HepG2 (cell line): ENCODE measurements around the gene P3H2. TPM values are rescaled to one million over a fixed set of nuclear protein-coding genes. Genes with fewer than 3 reads are reported as not detected.

ENCODE experiments used
- ATAC-seq: fragments of 200-7000 bp; cut with Tn5 transposase; 3 replicates; pipeline ENCODE4 v1.9.1; 2020; ENCODE audit warnings: mild to moderate bottlenecking, moderate library complexity
- BruUV-seq: library from RNA; stranded (reverse); fragments of 400-500 nt; replicated peaks from 2 replicates; lab custom pipeline; 2021; lab: Mats Ljungman, UMichigan
- CTCF ChIA-PET: fragments of 300-600 bp; formaldehyde crosslinking; extraction: SDS; loops from one replicate; lab custom pipeline; 2021; ENCODE audit warnings: low total read pairs, inconsistent platforms, low intra/inter-chr PET ratio; lab: Yijun Ruan, JAX
- POLR2A ChIA-PET: fragments of 350-600 bp; sonication (Branson Sonifier 250); formaldehyde crosslinking; loops from one replicate; lab custom pipeline; 2020; ENCODE audit warnings: antibody characterized with exemption, inconsistent platforms; lab: Yijun Ruan, JAX
- DNase-seq: peaks from one replicate; pipeline ENCODE4 v3.0.0-alpha.2; 2015; ENCODE audit warnings: low spot score
- FAIRE-seq: peaks from 3 replicates; lab custom pipeline; 2011; peaks lifted over from hg19 to GRCh38; lab: Jason Lieb, UNC
- H2AFZ ChIP-seq: one replicate; pipeline ENCODE4 v1.6.1; 2011; ENCODE audit warnings: low read length, inconsistent platforms
- H3K27ac ChIP-seq: fragments of 300-600 bp; 3 replicates; pipeline ENCODE4 v1.8.0; 2011; ENCODE audit warnings: mixed run types, mild to moderate bottlenecking, mixed read lengths, low read length, inconsistent platforms; ENCODE audit not compliant: insufficient read depth; ENCODE audit errors: extremely low read length
- H3K27me3 ChIP-seq, 2 experiments: fragments of 200-600 bp in 1 of 2; 2 replicates in 1 of 2; 3 replicates in 1 of 2; pipeline versions ENCODE4 v1.6.0 to v1.8.0; 2011; ENCODE audit warnings: low read length in 2 of 2, mild to moderate bottlenecking in 2 of 2, moderate library complexity in 2 of 2, inconsistent platforms in 1 of 2; ENCODE audit not compliant: insufficient read depth in 2 of 2, control insufficient read depth in 1 of 2
- H3K36me3 ChIP-seq, 2 experiments: fragments of 200-600 bp in 1 of 2; replicated peaks in 1 of 2; 2 replicates in 1 of 2; 3 replicates in 1 of 2; pipeline versions ENCODE4 v1.5.1 to v1.8.0; 2011; ENCODE audit warnings: low read length in 2 of 2, inconsistent platforms in 1 of 2; ENCODE audit not compliant: insufficient read depth in 2 of 2, control insufficient read depth in 1 of 2
- H3K4me1 ChIP-seq: 2 replicates; pipeline ENCODE4 v1.5.1; 2012; ENCODE audit warnings: low read length, inconsistent platforms; ENCODE audit not compliant: insufficient read depth
- H3K4me2 ChIP-seq: 2 replicates; pipeline ENCODE4 v1.6.0; 2011; ENCODE audit warnings: low read depth, low read length, inconsistent platforms
- H3K4me3 ChIP-seq, 3 experiments: fragments of 200-600 bp in 1 of 3; sonication (generic), shearing (Covaris generic) in 1 of 3; replicated peaks in 1 of 3; 2 replicates each; pipeline ENCODE4 v1.5.1; 2011 to 2016; ENCODE audit warnings: low read length in 3 of 3, inconsistent platforms in 2 of 3, low read depth in 2 of 3, mild to moderate bottlenecking in 2 of 3, control low read depth in 1 of 3, mixed read lengths in 1 of 3; ENCODE audit not compliant: insufficient read depth in 1 of 3
- H3K79me2 ChIP-seq: one replicate; pipeline ENCODE4 v1.6.1; 2011; ENCODE audit warnings: low read length, inconsistent platforms; ENCODE audit not compliant: insufficient read depth
- H3K9ac ChIP-seq: 2 replicates; pipeline ENCODE4 v1.6.0; 2011; ENCODE audit warnings: mild to moderate bottlenecking, low read depth, low read length, inconsistent platforms; ENCODE audit not compliant: insufficient read depth
- H3K9me3 ChIP-seq: 2 replicates; pipeline ENCODE4 v1.5.1; 2012; ENCODE audit warnings: mild to moderate bottlenecking, low read length
- H4K20me1 ChIP-seq: 2 replicates; pipeline ENCODE4 v1.6.0; 2011; ENCODE audit warnings: inconsistent platforms, mild to moderate bottlenecking, low read length, moderate library complexity; ENCODE audit not compliant: insufficient read depth
- CBX5 ChIP-seq: sonication (generic); formaldehyde crosslinking; IDR thresholded peaks from 2 replicates; pipeline ENCODE4 v1.4.0; 2020; ENCODE audit warnings: missing genetic modification reagents, borderline replicate concordance
- MXD1 ChIP-seq: sonication (generic); formaldehyde crosslinking; IDR thresholded peaks from 2 replicates; pipeline ENCODE4 v1.4.0; 2020; ENCODE audit warnings: mild to moderate bottlenecking, missing genetic modification reagents
- NFATC3 ChIP-seq: sonication (generic); formaldehyde crosslinking; IDR thresholded peaks from 2 replicates; pipeline ENCODE4 v1.5.1; 2020; ENCODE audit warnings: mild to moderate bottlenecking, missing genetic modification reagents
- NFE2L2 ChIP-seq: fragments of 150-350 bp; IDR thresholded peaks from 2 replicates; pipeline ENCODE4 v1.6.1; 2014; ENCODE audit warnings: low read length
- NR2F6 ChIP-seq, 2 experiments: IDR thresholded peaks; 2 replicates each; pipeline ENCODE4 v1.6.1; 2016; ENCODE audit warnings: antibody characterized with exemption in 1 of 2, mild to moderate bottlenecking in 1 of 2
- PRMT3 ChIP-seq: sonication (generic); formaldehyde crosslinking; IDR thresholded peaks from 2 replicates; pipeline ENCODE4 v1.8.1; 2022; ENCODE audit warnings: low read depth, mild to moderate bottlenecking, moderate library complexity, missing genetic modification reagents, borderline replicate concordance
- SIN3B ChIP-seq: fragments of 150-350 bp; IDR thresholded peaks from 2 replicates; pipeline ENCODE4 v1.6.1; 2014; ENCODE audit warnings: low read length
- SOX5 ChIP-seq: IDR thresholded peaks from 2 replicates; pipeline ENCODE4 v1.6.1; 2016; ENCODE audit warnings: borderline replicate concordance
- SYNCRIP ChIP-seq: fragments of 200-400 bp; formaldehyde crosslinking; IDR thresholded peaks from 2 replicates; pipeline ENCODE4 v1.6.1; 2018; ENCODE audit warnings: mild to moderate bottlenecking, low read depth, low read length; ENCODE audit not compliant: insufficient read depth
- TBL1XR1 ChIP-seq: fragments of 150-350 bp; IDR thresholded peaks from 2 replicates; pipeline ENCODE4 v1.6.1; 2014; ENCODE audit warnings: borderline replicate concordance, low read length; ENCODE audit not compliant: partially characterized antibody
- TGIF2 ChIP-seq: IDR thresholded peaks from 2 replicates; pipeline ENCODE4 v1.6.1; 2016; ENCODE audit warnings: control low read depth, missing compliant biosample characterization
- ZFAT ChIP-seq: sonication (generic); formaldehyde crosslinking; conservative IDR thresholded peaks from 2 replicates; pipeline ENCODE4 v1.8.1; 2023; ENCODE audit warnings: missing genetic modification reagents, inconsistent platforms
- ZNF232 ChIP-seq: sonication (generic); formaldehyde crosslinking; IDR thresholded peaks from 2 replicates; pipeline ENCODE4 v1.4.0; 2020; ENCODE audit warnings: missing genetic modification reagents, borderline replicate concordance
- ZNF24 ChIP-seq: fragments of 450-650 bp; IDR thresholded peaks from 2 replicates; pipeline ENCODE4 v1.6.1; 2017; ENCODE audit warnings: antibody characterized with exemption, mild to moderate bottlenecking
- ZNF251 ChIP-seq: sonication (generic); formaldehyde crosslinking; IDR thresholded peaks from 2 replicates; pipeline ENCODE4 v1.9.0; 2021; ENCODE audit warnings: mild to moderate bottlenecking, missing genetic modification reagents
- ZNF564 ChIP-seq: sonication (generic); formaldehyde crosslinking; IDR thresholded peaks from 2 replicates; pipeline ENCODE4 v1.8.1; 2023; ENCODE audit warnings: mild to moderate bottlenecking, missing genetic modification reagents
- ZNF749 ChIP-seq: sonication (generic); formaldehyde crosslinking; IDR thresholded peaks from 2 replicates; pipeline ENCODE4 v1.8.0; 2022; ENCODE audit warnings: mild to moderate bottlenecking, missing genetic modification reagents, moderate library complexity, borderline replicate concordance
- ZNF75D ChIP-seq: sonication (generic); formaldehyde crosslinking; IDR thresholded peaks from 2 replicates; pipeline ENCODE4 v1.8.1; 2023; ENCODE audit warnings: missing genetic modification reagents, mild to moderate bottlenecking, borderline replicate concordance
- ZNF782 ChIP-seq: sonication (generic); formaldehyde crosslinking; IDR thresholded peaks from 2 replicates; pipeline ENCODE4 v1.4.0; 2020; ENCODE audit warnings: missing genetic modification reagents, mild to moderate bottlenecking, borderline replicate concordance
- ZNF788 ChIP-seq: sonication (generic); formaldehyde crosslinking; IDR thresholded peaks from 2 replicates; pipeline ENCODE4 v1.5.0; 2020; ENCODE audit warnings: mild to moderate bottlenecking, missing genetic modification reagents, borderline replicate concordance
- ZNF878 ChIP-seq: sonication (generic); formaldehyde crosslinking; IDR thresholded peaks from 2 replicates; pipeline ENCODE4 v1.8.1; 2023; ENCODE audit warnings: mild to moderate bottlenecking, missing genetic modification reagents, moderate library complexity
- WGBS: methylation state at CpG from one replicate; pipeline ENCODE4 v1.1.6; 2017; ENCODE audit warnings: low lambda C conversion rate; 5-methylcytosine and 5-hydroxymethylcytosine counted together
- in situ Hi-C: cut with HindIII; loops from 2 replicates; pipeline ENCODE4 v1.10.0; 2017; ENCODE audit warnings: low pct_unique_long_range_greater_than_20kb; ENCODE audit not compliant: extremely low pct_ligation_motif_present
- intact Hi-C: fragments of 100-400 bp; cut with micrococcal nuclease; formaldehyde crosslinking; loops from one replicate; pipeline ENCODE4 v1.10.0; 2022; ENCODE audit not compliant: unreplicated experiment
- polyA plus RNA-seq, 8 experiments: library from polyadenylated mRNA; depleted of rRNA in 3 of 8; stranded (reverse) in 7 of 8; unstranded in 1 of 8; fragments of >200 nt; fragmentation: Illumina TruSeq in 4 of 8; extraction: Trizol in 4 of 8; gene quantifications; 2 replicates each; pipeline versions ENCODE4 v1.2.1 to v1.2.3, GENCODE V29; 2011 to 2016; ENCODE audit warnings: low read depth in 4 of 8, missing spikeins in 1 of 8, mixed read lengths in 1 of 8; ENCODE audit not compliant: insufficient read depth in 1 of 8
- total RNA-seq, 5 experiments: library from RNA; depleted of rRNA; stranded (reverse); fragments of >200 nt; fragmentation: Illumina TruSeq; extraction: Trizol; gene quantifications; 2 replicates each; pipeline ENCODE4 v1.2.3, GENCODE V29; 2016; ENCODE audit warnings: low read depth in 1 of 5

The P3H2 gene
- total and polyA plus RNA-seq, 2 of the 13 experiments (the other 11 are each of a cell fraction or from before 2014, with no cell fraction given) = not detected

- Histone ChIP-seq H3K9ac (no peak overlapping the region), H2AFZ (no peak overlapping the region), H3K4me1 (no peaks in the 10 kb centered on the region), H3K4me2 (no peak overlapping the region), H4K20me1 (no peaks in the 10 kb centered on the region), H3K27ac (no peak overlapping the region), H3K27me3 (no peaks in the 10 kb centered on the region), H3K36me3 (no peaks in the 10 kb centered on the region), H3K9me3 (no peaks in the 10 kb centered on the region), H3K4me3 (no peak overlapping the region), H3K79me2 (no peaks in the 10 kb centered on the region)
- intact Hi-C loops (no loop called here), in situ Hi-C loops (no loop called here)
- FAIRE-seq (no peak), ATAC-seq (no peak), DNase-seq (no peak)
- 2% methylated on average over 5 of the region's 5 CpGs for WGBS
- BruUV-seq = no TSS peak
- POLR2A ChIA-PET = no interaction called here
- CTCF ChIA-PET = no interaction called here
- TF ChIP-seq TGIF2 (no peak), ZNF878 (CRISPR knock-in tag) (no peak), SOX5 (no peak), ZNF782 (no peak), NFATC3 (CRISPR knock-in tag) (no peak), SYNCRIP (no peak), TBL1XR1 (no peak), NFE2L2 (peak; percentile 78)
These were observed 39.3 kb upstream of the P3H2 start for GRCh38 chr3:190159902-190160435.

- Histone ChIP-seq H2AFZ (no peak overlapping the region), H3K4me3 (no peak overlapping the region), H3K9me3 (no peaks in the 10 kb centered on the region), H3K4me1 (no peaks in the 10 kb centered on the region), H3K9ac (no peak overlapping the region), H3K27me3 (no peaks in the 10 kb centered on the region), H3K36me3 (no peaks in the 10 kb centered on the region), H4K20me1 (no peaks in the 10 kb centered on the region), H3K79me2 (no peaks in the 10 kb centered on the region), H3K4me2 (no peak overlapping the region), H3K27ac (no peak overlapping the region)
- in situ Hi-C loops (no loop called here), intact Hi-C loops (no loop called here)
- ATAC-seq = no peak
- WGBS = 0% methylated on average over 2 of the region's 2 CpGs
- BruUV-seq = no TSS peak
- ChIA-PET POLR2A (no interaction called here), CTCF (no interaction called here)
- no peak for FAIRE-seq
- DNase-seq = no peak
- TF ChIP-seq ZNF24 (no peak), NR2F6 (IDR thresholded peaks at IDR 0.05) (no peak), NR2F6 (CRISPR knock-in tag; IDR thresholded peaks at IDR 0.05) (no peak), ZNF749 (CRISPR knock-in tag) (no peak), ZNF232 (no peak), SIN3B (no peak), ZNF75D (CRISPR knock-in tag) (no peak), ZFAT (no peak), ZNF251 (no peak), PRMT3 (CRISPR knock-in tag) (no peak), ZNF788 (CRISPR knock-in tag) (no peak), MXD1 (no peak), CBX5 (no peak), ZNF564 (CRISPR knock-in tag) (no peak)
These were observed 37.6 kb upstream of the P3H2 start for GRCh38 chr3:190158261-190158660.
